Testis (tissue), 3 donors: ENCODE data around the gene CASK. TPM values are rescaled to one million over a fixed set of nuclear protein-coding genes. Genes with fewer than 3 reads are reported as not detected.

Experiments used
- DNase-seq: peaks from one replicate; pipeline ENCODE4 v3.0.0-alpha.2; 2019
- H3K27ac ChIP-seq, 2 donors: fragments of 200-600 bp; sonication (generic); one replicate each; pipeline ENCODE4 v1.5.1; 2019
- H3K27me3 ChIP-seq: fragments of 200-600 bp; sonication (generic); one replicate; pipeline ENCODE4 v1.5.1; 2019
- H3K36me3 ChIP-seq: fragments of 200-600 bp; sonication (generic); one replicate; pipeline ENCODE4 v1.5.1; 2017; ENCODE audit warnings: low read depth; ENCODE audit errors: missing control alignments
- H3K4me1 ChIP-seq: fragments of 200-600 bp; sonication (generic); one replicate; pipeline ENCODE4 v1.5.1; 2019
- H3K4me3 ChIP-seq, 2 donors: fragments of 200-600 bp; sonication (generic); one replicate each; pipeline ENCODE4 v1.5.1; 2017 to 2019
- H3K9me3 ChIP-seq: fragments of 200-600 bp; sonication (generic); one replicate; pipeline ENCODE4 v1.5.1; 2017
- CTCF ChIP-seq, 3 experiments: fragments of 450-650 bp in 2 of 3; fragments of 200-600 bp in 1 of 3; sonication (generic) in 1 of 3; IDR thresholded peaks; one replicate each; pipeline ENCODE4 v1.5.1; 2016 to 2019; ENCODE audit warnings: antibody characterized with exemption in 3 of 3, mild to moderate bottlenecking in 2 of 3, moderate library complexity in 1 of 3
- POLR2A ChIP-seq: fragments of 450-650 bp; IDR thresholded peaks from one replicate; pipeline ENCODE4 v1.6.1; 2017; ENCODE audit warnings: antibody characterized with exemption, mild to moderate bottlenecking, moderate library complexity
- WGBS, 2 donors: methylation state at CpG; one replicate each; pipeline ENCODE4 v1.1.5; 2018; 5-methylcytosine and 5-hydroxymethylcytosine counted together
- intact Hi-C: fragments of 100-400 bp; cut with DNase I; formaldehyde crosslinking; loops from one replicate; pipeline ENCODE4 v1.15.1; 2023; ENCODE audit warnings: low total_unique reads
- polyA plus RNA-seq: library from polyadenylated mRNA; stranded (reverse); fragments of 350-450 nt; fragmentation: Illumina TruSeq; extraction: RNeasy Lipid Tissue Mini Kit (QIAGEN cat#74804); gene quantifications from one replicate; pipeline ENCODE4 v1.2.3, GENCODE V29; 2014; ENCODE audit warnings: low read depth, low replicate concordance; ENCODE audit not compliant: insufficient read depth
- total RNA-seq, 2 donors: library from RNA; depleted of rRNA; stranded (reverse); fragments of >200 nt; gene quantifications; one replicate each; pipeline ENCODE4 v1.2.3, GENCODE V29; 2016

Gene CASK
- total and polyA plus RNA-seq, 3 donors from 2014 or later: 8.5 to 20.9 (median 14.5) TPM

GRCh38 chrX:41802958-41803357 is 120.4 kb downstream of the CASK start:
- H3K36me3 ChIP-seq: no peaks in the 10 kb centered on the region
- no peak for TF ChIP-seq CTCF (IDR thresholded peaks at IDR 0.05)
- TF ChIP-seq POLR2A: no peak
- peak; percentile 39 for DNase-seq
- no peak overlapping the region for H3K27ac ChIP-seq
- H3K4me1 ChIP-seq: no peaks in the 10 kb centered on the region
- H3K4me3 ChIP-seq: no peak overlapping the region
- 77 to 79% methylated on average over 6 of the region's 6 CpGs for WGBS, 2 donors
- no peaks in the 10 kb centered on the region for H3K27me3 ChIP-seq
- intact Hi-C loops: no loop called here
- no peaks in the 10 kb centered on the region for H3K9me3 ChIP-seq

- Histone ChIP-seq H3K9me3 (no peaks in the 10 kb centered on the region), H3K27ac (no peak overlapping the region), H3K36me3 (no peaks in the 10 kb centered on the region), H3K4me1 (no peaks in the 10 kb centered on the region), H3K27me3 (no peaks in the 10 kb centered on the region), H3K4me3 (no peak overlapping the region)
- DNase-seq: no peak
- intact Hi-C loops: no loop called here
- TF ChIP-seq POLR2A (no peak), CTCF (IDR thresholded peaks at IDR 0.05) (no peak)
- 83 to 94% methylated on average over 5 to 6 of the region's 6 CpGs for WGBS, 2 donors
These were observed 123.7 kb downstream of the CASK start for GRCh38 chrX:41799661-41800060.

GRCh38 chrX:41796577-41796976 is 126.8 kb downstream of the CASK start:
- Histone ChIP-seq H3K36me3 (no peaks in the 10 kb centered on the region), H3K4me3 (no peak overlapping the region), H3K27me3 (no peaks in the 10 kb centered on the region), H3K9me3 (no peaks in the 10 kb centered on the region), H3K4me1 (no peaks in the 10 kb centered on the region), H3K27ac (no peak overlapping the region)
- no peak for DNase-seq
- intact Hi-C loops: no loop called here
- TF ChIP-seq POLR2A: no peak
- no peak for TF ChIP-seq CTCF (IDR thresholded peaks at IDR 0.05)
- WGBS, 2 donors: 92 to 100% methylated on average over 1 of the region's 1 CpG

GRCh38 chrX:41796046-41796445 is 127.3 kb downstream of the CASK start:
- TF ChIP-seq CTCF (IDR thresholded peaks at IDR 0.05) (no peak), POLR2A (no peak)
- 78 to 87% methylated on average over 1 of the region's 1 CpG for WGBS, 2 donors
- no peaks in the 10 kb centered on the region for H3K9me3 ChIP-seq

GRCh38 chrX:41789374-41789773 is 134.0 kb downstream of the CASK start:
- Histone ChIP-seq H3K36me3 (no peaks in the 10 kb centered on the region), H3K27me3 (no peaks in the 10 kb centered on the region), H3K9me3 (no peaks in the 10 kb centered on the region), H3K4me3 (no peak overlapping the region), H3K27ac (no peak overlapping the region), H3K4me1 (no peaks in the 10 kb centered on the region)
- TF ChIP-seq POLR2A: no peak
- TF ChIP-seq CTCF (IDR thresholded peaks at IDR 0.05): no peak
- 40 to 54% methylated on average over 2 of the region's 2 CpGs for WGBS, 2 donors
- intact Hi-C loops: no loop called here
- DNase-seq: no peak

More at GRCh38 chrX:41796046-41796445, 127.3 kb downstream of the CASK start:
- Histone ChIP-seq H3K4me1 (no peaks in the 10 kb centered on the region), H3K27me3 (no peaks in the 10 kb centered on the region), H3K36me3 (no peaks in the 10 kb centered on the region), H3K27ac (no peak overlapping the region), H3K4me3 (no peak overlapping the region)
- no peak for DNase-seq
- intact Hi-C loops: no loop called here
